GM23338 (cell line): ENCODE results near the gene GNA15. TPM values are rescaled to one million over a fixed set of nuclear protein-coding genes. Genes with fewer than 3 reads are reported as not detected.

Experiments used
- ATAC-seq: fragments of 200-7000 bp; cut with Tn5 transposase; 3 replicates; pipeline ENCODE4 v1.9.1; 2020
- DNase-seq: peaks from one replicate; pipeline ENCODE4 v3.0.0-alpha.2; 2015; ENCODE audit warnings: low spot score
- H2AFZ ChIP-seq: fragments of 200-600 bp; sonication (generic); 2 replicates; pipeline ENCODE4 v1.8.0; 2016; ENCODE audit warnings: antibody characterized with exemption, mild to moderate bottlenecking, moderate library complexity
- H3F3A ChIP-seq: fragments of 200-600 bp; sonication (generic); replicated peaks from 2 replicates; pipeline ENCODE4 v1.8.0; 2017; ENCODE audit warnings: antibody characterized with exemption, mixed run types, low read depth
- H3K27ac ChIP-seq: fragments of 200-600 bp; sonication (generic); 2 replicates; pipeline ENCODE4 v1.6.1; 2016; ENCODE audit warnings: low read depth
- H3K27me3 ChIP-seq: fragments of 200-600 bp; sonication (generic); 2 replicates; pipeline ENCODE4 v1.8.0; 2016; ENCODE audit warnings: mild to moderate bottlenecking, mixed run types, moderate library complexity; ENCODE audit not compliant: insufficient read depth
- H3K36me3 ChIP-seq: fragments of 200-600 bp; sonication (generic); 2 replicates; pipeline ENCODE4 v1.8.0; 2016; ENCODE audit warnings: mild to moderate bottlenecking; ENCODE audit not compliant: insufficient read depth
- H3K4me1 ChIP-seq: fragments of 200-600 bp; sonication (generic); 2 replicates; pipeline ENCODE4 v1.8.0; 2016; ENCODE audit warnings: mild to moderate bottlenecking, moderate library complexity; ENCODE audit not compliant: insufficient read depth
- H3K4me2 ChIP-seq: fragments of 200-600 bp; sonication (generic); 2 replicates; pipeline ENCODE4 v1.7.1; 2017; ENCODE audit warnings: mixed run types
- H3K4me3 ChIP-seq: fragments of 200-600 bp; sonication (generic); 2 replicates; pipeline ENCODE4 v1.6.1; 2016; ENCODE audit warnings: mixed run types
- H3K79me2 ChIP-seq: fragments of 200-600 bp; sonication (generic); replicated peaks from 2 replicates; pipeline ENCODE4 v1.8.0; 2017; ENCODE audit warnings: mild to moderate bottlenecking; ENCODE audit not compliant: insufficient read depth
- H3K9me2 ChIP-seq: fragments of 200-600 bp; sonication (generic); 2 replicates; pipeline ENCODE4 v1.8.0; 2017; ENCODE audit not compliant: insufficient read depth
- H4K20me1 ChIP-seq: fragments of 200-600 bp; sonication (generic); replicated peaks from 2 replicates; pipeline ENCODE4 v1.8.0; 2017; ENCODE audit warnings: mild to moderate bottlenecking; ENCODE audit not compliant: insufficient read depth
- H3K27ac Mint-ChIP-seq: 2 replicates; pipeline ENCODE4 v1.8.0; 2020; ENCODE audit warnings: inconsistent platforms, mild to moderate bottlenecking, moderate library complexity, mixed read lengths
- H3K27me3 Mint-ChIP-seq: 3 replicates; pipeline ENCODE4 v1.8.0; 2022; ENCODE audit warnings: low read depth, mild to moderate bottlenecking, moderate library complexity, mixed read lengths, inconsistent platforms; ENCODE audit not compliant: insufficient read depth, poor library complexity
- H3K36me3 Mint-ChIP-seq: 3 replicates; pipeline ENCODE4 v1.8.0; 2021; ENCODE audit warnings: low read depth, mild to moderate bottlenecking, inconsistent platforms, moderate library complexity, mixed read lengths
- H3K4me1 Mint-ChIP-seq: 3 replicates; pipeline ENCODE4 v1.8.0; 2020; ENCODE audit warnings: mild to moderate bottlenecking, inconsistent platforms, mixed read lengths
- H3K4me3 Mint-ChIP-seq: 3 replicates; pipeline ENCODE4 v1.8.0; 2021; ENCODE audit warnings: moderate library complexity, mild to moderate bottlenecking, inconsistent platforms, mixed read lengths
- H3K9me3 Mint-ChIP-seq: 3 replicates; pipeline ENCODE4 v1.8.0; 2020; ENCODE audit warnings: moderate library complexity, mild to moderate bottlenecking, inconsistent platforms, mixed read lengths
- CREB1 ChIP-seq: fragments of 250-450 bp; sonication (Bioruptor Pico); IDR thresholded peaks from 2 replicates; pipeline ENCODE4 v1.5.0; 2020; ENCODE audit warnings: low read depth, mild to moderate bottlenecking, moderate library complexity
- CTCF ChIP-seq, 2 experiments: fragments of 200-600 bp in 1 of 2; sonication (generic) in 1 of 2; conservative IDR thresholded peaks; 2 replicates each; pipeline versions ENCODE4 v1.5.1 to v1.6.1; 2016 to 2017; ENCODE audit warnings: antibody characterized with exemption in 2 of 2, low read depth in 2 of 2, mild to moderate bottlenecking in 2 of 2, moderate library complexity in 1 of 2
- EZH2 ChIP-seq: fragments of 200-600 bp; sonication (generic); IDR thresholded peaks from one replicate; pipeline ENCODE4 v1.8.0; 2017; ENCODE audit warnings: antibody characterized with exemption, mild to moderate bottlenecking, low read depth; ENCODE audit not compliant: unreplicated experiment
- JUNB ChIP-seq: IDR thresholded peaks from one replicate; pipeline ENCODE4 v1.6.1; 2016; ENCODE audit warnings: antibody characterized with exemption; ENCODE audit not compliant: unreplicated experiment
- NANOG ChIP-seq: IDR thresholded peaks from 2 replicates; pipeline ENCODE4 v1.6.1; 2016; ENCODE audit warnings: antibody characterized with exemption, borderline replicate concordance
- POLR2AphosphoS5 ChIP-seq: IDR thresholded peaks from 2 replicates; pipeline ENCODE4 v1.6.1; 2016; ENCODE audit warnings: antibody characterized with exemption, low read depth
- REST ChIP-seq: IDR thresholded peaks from one replicate; pipeline ENCODE4 v1.6.1; 2018; ENCODE audit warnings: antibody characterized with exemption; ENCODE audit not compliant: unreplicated experiment
- STAT1 ChIP-seq: IDR thresholded peaks from one replicate; pipeline ENCODE4 v1.6.1; 2016; ENCODE audit warnings: antibody characterized with exemption; ENCODE audit not compliant: unreplicated experiment
- ZNF114 ChIP-seq: fragments of 250-450 bp; sonication (Bioruptor Pico); IDR thresholded peaks from 2 replicates; pipeline ENCODE4 v1.5.0; 2020; ENCODE audit warnings: mild to moderate bottlenecking, moderate library complexity
- ZNF331 ChIP-seq: fragments of 250-450 bp; sonication (Bioruptor Pico); IDR thresholded peaks from 2 replicates; pipeline ENCODE4 v1.5.0; 2020; ENCODE audit warnings: low read depth, mild to moderate bottlenecking, moderate library complexity
- ZNF462 ChIP-seq: fragments of 250-450 bp; sonication (Bioruptor Pico); IDR thresholded peaks from 2 replicates; pipeline ENCODE4 v1.5.0; 2020; ENCODE audit warnings: mild to moderate bottlenecking, moderate library complexity
- polyA plus RNA-seq: library from polyadenylated mRNA; unstranded; fragments of >200 nt; fragmentation: Nextera tagmentation; extraction: Ambion mirVana; gene quantifications from 2 replicates; pipeline ENCODE4 v1.2.1, GENCODE V29; 2016
- total RNA-seq: library from RNA; depleted of rRNA; stranded (reverse); fragments of >200 nt; shearing (Covaris generic); gene quantifications from 2 replicates; pipeline ENCODE4 v1.2.3, GENCODE V29; 2014
- TF ChIP-seq, protein P1 (sequence below): IDR thresholded peaks from 2 replicates; pipeline ENCODE4 v1.6.1; 2016; ENCODE audit warnings: antibody characterized with exemption

GNA15 gene
- total and polyA plus RNA-seq, 2 experiments from 2014 or later: 0.14 to 0.31 TPM

GRCh38 chr19:3208317-3209207 lies 72.7 kb downstream of the GNA15 start:
- Histone ChIP-seq H3F3A (no peaks in the 10 kb centered on the region), H3K4me1 (peaks cover 4% of the 10 kb centered on the region; the same call in 1 of the 2 replicates), H3K9me2 (no peaks in the 10 kb centered on the region), H3K4me3 (no peak overlapping the region), H2AFZ (no peak overlapping the region), H3K36me3 (peaks cover 12% of the 10 kb centered on the region), H3K27ac (no peak overlapping the region), H4K20me1 (peaks cover 6% of the 10 kb centered on the region; the same call in 1 of the 2 replicates), H3K27me3 (no peaks in the 10 kb centered on the region), H3K79me2 (no peaks in the 10 kb centered on the region), H3K4me2 (no peak overlapping the region)
- DNase-seq (no peak), ATAC-seq (no peak)
- Mint-ChIP-seq H3K27ac (no peak overlapping the region; the same call in 1 of the 2 replicates), H3K27me3 (peaks cover 10% of the 10 kb centered on the region), H3K4me3 (no peak overlapping the region), H3K9me3 (no peaks in the 10 kb centered on the region), H3K36me3 (peaks cover 22% of the 10 kb centered on the region), H3K4me1 (peaks cover 8% of the 10 kb centered on the region)
- TF ChIP-seq STAT1: no peak
- TF ChIP-seq CTCF (conservative IDR thresholded peaks at IDR 0.05; ENCODE audit: low read depth in 2 of 2): no peak
- TF ChIP-seq ZNF462: no peak
- no peak for TF ChIP-seq JUNB
- TF ChIP-seq EZH2: no peak
- TF ChIP-seq ZNF331: no peak
- TF ChIP-seq REST: no peak
- TF ChIP-seq CREB1 (CRISPR knock-in tag): no peak
- no peak for TF ChIP-seq ZNF114 (CRISPR knock-in tag)
- no peak for TF ChIP-seq POLR2AphosphoS5
- TF ChIP-seq, protein P1, sequence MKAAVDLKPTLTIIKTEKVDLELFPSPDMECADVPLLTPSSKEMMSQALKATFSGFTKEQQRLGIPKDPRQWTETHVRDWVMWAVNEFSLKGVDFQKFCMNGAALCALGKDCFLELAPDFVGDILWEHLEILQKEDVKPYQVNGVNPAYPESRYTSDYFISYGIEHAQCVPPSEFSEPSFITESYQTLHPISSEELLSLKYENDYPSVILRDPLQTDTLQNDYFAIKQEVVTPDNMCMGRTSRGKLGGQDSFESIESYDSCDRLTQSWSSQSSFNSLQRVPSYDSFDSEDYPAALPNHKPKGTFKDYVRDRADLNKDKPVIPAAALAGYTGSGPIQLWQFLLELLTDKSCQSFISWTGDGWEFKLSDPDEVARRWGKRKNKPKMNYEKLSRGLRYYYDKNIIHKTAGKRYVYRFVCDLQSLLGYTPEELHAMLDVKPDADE: no peak
- TF ChIP-seq NANOG: no peak
